Measurements from ENCODE around the gene ZNF234.
A peak's percentile ranks its signal among the peaks of the same experiment; 100 is the strongest.
"Not testable (repeated sequence)": the region's sequence is repeated elsewhere in the genome, so short reads cannot be mapped to it uniquely, and the experiment has no call there.

ZNF234 gene

GRCh38 chr19:44182145-44182544 lies 40.8 kb downstream of the ZNF234 start:
- DNase-seq (ENCODE audit: low read depth) = no peak

- DNase-seq (ENCODE audit: low read depth) = no peak
Measured at GRCh38 chr19:44190020-44190419, 48.7 kb downstream of the ZNF234 start.

GRCh38 chr19:44192127-44192526 lies 50.8 kb downstream of the ZNF234 start:
- DNase-seq (ENCODE audit: low read depth) = no peak

GRCh38 chr19:44196772-44197171 lies 55.4 kb downstream of the ZNF234 start:
- DNase-seq (ENCODE audit: low read depth) = no peak

GRCh38 chr19:44202470-44202869 lies 61.1 kb downstream of the ZNF234 start:
- DNase-seq (ENCODE audit: low read depth) = no peak

- DNase-seq (ENCODE audit: low read depth) = no peak
Measured at GRCh38 chr19:44202974-44203373, 61.6 kb downstream of the ZNF234 start.

GRCh38 chr19:44203877-44204276 lies 62.5 kb downstream of the ZNF234 start:
- DNase-seq (ENCODE audit: low read depth) = not testable (repeated sequence)

- DNase-seq (ENCODE audit: low read depth) = no peak
Measured at GRCh38 chr19:44204772-44205171, 63.4 kb downstream of the ZNF234 start.

GRCh38 chr19:44207126-44207803 lies 65.9 kb downstream of the ZNF234 start:
- DNase-seq (ENCODE audit: low read depth) = peak; percentile 68
